NCI-H2107 (cell line): Measurements from ENCODE around the gene POLR2E.

Source experiments
- DNase-seq: peaks from one replicate; lab custom pipeline; 2025; lab: John Stamatoyannopoulos, UW

Gene POLR2E

GRCh38 chr19:1110809-1111640, 15.8 kb upstream of the POLR2E start:
- DNase-seq = no peak

GRCh38 chr19:1109697-1110671, 14.8 kb upstream of the POLR2E start:
- no peak for DNase-seq

GRCh38 chr19:1109032-1109551, 13.9 kb upstream of the POLR2E start:
- no peak for DNase-seq

GRCh38 chr19:1108291-1109031, 13.3 kb upstream of the POLR2E start:
- no peak for DNase-seq

GRCh38 chr19:1107661-1108261, 12.6 kb upstream of the POLR2E start:
- DNase-seq = no peak

- DNase-seq = no peak
Observed at GRCh38 chr19:1106841-1107660, 11.9 kb upstream of the POLR2E start.

GRCh38 chr19:1105873-1106840, 11.0 kb upstream of the POLR2E start:
- DNase-seq = no peak

GRCh38 chr19:1105008-1105872, 10.1 kb upstream of the POLR2E start:
- DNase-seq = no peak

- peak; percentile 54 for DNase-seq
Observed at GRCh38 chr19:1104311-1105007, 9.3 kb upstream of the POLR2E start.

- DNase-seq = peak; percentile 99
Observed at GRCh38 chr19:1103708-1104310, 8.6 kb upstream of the POLR2E start, which contains the start of gene GPX4. GPX4 (plus strand) TSS chr19:1103994; CDS start chr19:1104044, 50 bp downstream.

- no peak for DNase-seq
Observed at GRCh38 chr19:1103132-1103707, 8.0 kb upstream of the POLR2E start.

- no peak for DNase-seq
Observed at GRCh38 chr19:1102407-1103131, 7.4 kb upstream of the POLR2E start.

GRCh38 chr19:1101337-1101698, 6.1 kb upstream of the POLR2E start:
- no peak for DNase-seq

GRCh38 chr19:1098177-1099051, 3.2 kb upstream of the POLR2E start:
- no peak for DNase-seq

- no peak for DNase-seq
Observed at GRCh38 chr19:1097810-1098176, 2.6 kb upstream of the POLR2E start.
